Right renal pelvis (tissue), 4 donors: ENCODE results near the gene UFSP1. TPM values are rescaled to one million over a fixed set of nuclear protein-coding genes. Genes with fewer than 3 reads are reported as not detected.
"Not testable (repeated sequence)": the region's sequence is repeated elsewhere in the genome, so short reads cannot be mapped to it uniquely, and the experiment has no call there.

Experiments
- DNase-seq, 4 donors: peaks; one replicate each; pipeline ENCODE4 v3.0.0-alpha.2; 2013; ENCODE audit warnings: low read depth in 4 of 4, low spot score in 3 of 4, missing footprints in 1 of 4
- polyA plus RNA-seq, 4 donors: library from polyadenylated mRNA; unstranded; fragments of 120-200 nt; gene quantifications; one replicate each; pipeline ENCODE4 v1.2.1, GENCODE V29; 2013; ENCODE audit not compliant: insufficient read length in 4 of 4

The UFSP1 gene
- polyA plus RNA-seq: 1 to 10 TPM; 1.5 to 3.4 (median 1.9) TPM

- DNase-seq: no peak
These were observed at the start of gene UFSP1 for GRCh38 chr7:100888988-100889750. UFSP1 (minus strand) TSS chr7:100889715; CDS start chr7:100889271, 444 bp downstream.

- not testable (repeated sequence) for DNase-seq
These were observed 46.7 kb upstream of the UFSP1 start for GRCh38 chr7:100936167-100936566.

GRCh38 chr7:100935381-100935780, 45.9 kb upstream of the UFSP1 start:
- not testable (repeated sequence) for DNase-seq

- no peak for DNase-seq
These were observed 44.2 kb upstream of the UFSP1 start for GRCh38 chr7:100933734-100934133.

GRCh38 chr7:100929808-100930174, 40.3 kb upstream of the UFSP1 start:
- DNase-seq: no peak

- not testable (repeated sequence) for DNase-seq
These were observed 34.1 kb upstream of the UFSP1 start for GRCh38 chr7:100923616-100924015.

DNA sequence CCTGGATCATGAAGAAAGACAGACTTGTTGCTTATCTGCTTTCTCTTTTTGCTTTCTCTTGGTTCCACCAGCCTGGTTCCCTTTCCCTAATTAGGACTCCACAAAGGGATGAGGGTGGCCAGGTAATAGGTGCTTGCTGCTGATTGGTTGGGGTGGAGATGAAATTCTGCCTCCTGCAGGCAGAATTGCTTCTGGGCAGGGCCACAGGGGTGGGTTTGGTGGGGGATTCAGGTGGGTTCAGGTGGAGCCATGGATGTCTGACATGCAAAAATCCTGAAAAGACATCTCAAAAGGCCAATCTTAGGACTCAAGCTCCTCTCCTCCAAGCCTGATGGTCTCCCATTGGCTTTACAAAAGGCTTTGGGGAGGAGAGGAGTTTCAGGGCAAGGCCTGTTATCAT, 31.5 kb upstream of the UFSP1 start:
- DNase-seq: no peak

GRCh38 chr7:100919779-100920437, 30.4 kb upstream of the UFSP1 start:
- DNase-seq: not testable (repeated sequence)

DNA sequence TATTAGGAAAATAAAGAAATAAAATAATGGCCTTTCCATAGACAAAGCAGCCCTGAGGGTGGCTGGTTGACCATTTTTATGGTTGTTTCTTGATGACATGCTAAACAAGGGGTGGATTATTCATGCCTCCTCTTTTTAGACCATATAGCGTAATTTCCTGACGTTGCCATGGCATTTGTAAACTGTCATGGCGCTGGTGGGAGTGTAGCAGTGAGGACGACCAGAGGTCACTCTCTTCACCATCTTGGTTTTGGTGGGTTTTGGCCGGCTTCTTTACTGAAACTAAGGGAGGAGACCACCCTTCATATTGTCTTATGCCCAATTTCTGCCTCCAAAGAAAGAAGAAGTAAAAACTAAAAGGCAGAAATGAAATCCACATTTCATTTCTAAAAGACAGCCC, 29.8 kb upstream of the UFSP1 start:
- DNase-seq: not testable (repeated sequence)

- DNase-seq: no peak
These were observed 25.4 kb upstream of the UFSP1 start for GRCh38 chr7:100914879-100915447.

DNA sequence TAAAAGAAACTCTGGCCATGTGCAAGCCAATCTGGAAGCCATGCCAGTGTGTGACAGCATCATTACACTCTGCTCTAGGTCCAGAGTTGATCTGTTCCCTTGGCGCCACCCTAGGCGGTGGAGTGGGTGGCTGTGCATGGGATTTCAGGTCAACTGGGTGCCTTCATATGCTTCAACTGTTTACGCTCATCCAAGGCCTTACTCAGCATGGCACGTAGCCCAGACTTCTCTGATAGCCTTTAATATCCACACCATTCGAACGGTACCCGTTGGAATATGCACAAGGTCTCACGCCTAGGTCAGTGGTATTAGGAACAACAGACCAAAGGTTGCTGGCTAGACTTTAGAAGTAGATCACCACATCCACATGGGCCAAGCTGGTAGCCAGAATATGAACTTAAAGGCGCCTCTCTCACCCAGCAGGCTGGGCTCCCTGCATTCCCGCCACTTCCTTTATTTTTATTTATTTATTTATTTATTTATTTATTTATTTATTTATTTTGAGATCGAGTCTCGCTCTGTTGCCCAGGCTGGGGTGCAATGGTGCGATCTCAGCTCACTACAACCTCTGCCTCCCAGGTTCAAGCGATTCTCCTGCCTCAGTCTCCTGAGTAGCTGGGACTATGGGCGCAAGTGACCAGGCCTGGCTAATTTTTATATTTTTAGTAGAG, 24.8 kb upstream of the UFSP1 start:
- DNase-seq: no peak

DNA sequence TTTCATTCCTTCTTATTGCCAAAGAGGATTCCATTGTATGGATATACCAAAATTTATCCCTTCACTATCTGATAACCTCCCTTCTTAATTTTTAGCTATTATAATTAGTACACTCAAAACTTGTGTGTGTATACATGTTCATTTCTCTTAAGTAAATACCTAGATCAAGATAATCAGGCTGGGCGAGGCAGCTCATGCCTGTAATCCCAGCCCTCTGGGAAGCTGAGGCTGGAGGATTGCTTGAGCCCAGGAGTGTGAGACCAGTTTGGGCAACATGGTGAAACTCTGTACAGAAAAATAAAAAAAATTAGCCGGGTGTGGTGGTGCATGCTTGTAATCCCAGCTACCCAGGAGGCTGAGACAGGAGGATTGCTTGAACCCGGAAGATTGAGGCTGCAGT, 22.0 kb upstream of the UFSP1 start:
- no peak for DNase-seq

- not testable (repeated sequence) for DNase-seq
These were observed 20.9 kb upstream of the UFSP1 start for GRCh38 chr7:100910443-100910842.

- no peak for DNase-seq
These were observed 19.0 kb upstream of the UFSP1 start for GRCh38 chr7:100908512-100908911.

DNA sequence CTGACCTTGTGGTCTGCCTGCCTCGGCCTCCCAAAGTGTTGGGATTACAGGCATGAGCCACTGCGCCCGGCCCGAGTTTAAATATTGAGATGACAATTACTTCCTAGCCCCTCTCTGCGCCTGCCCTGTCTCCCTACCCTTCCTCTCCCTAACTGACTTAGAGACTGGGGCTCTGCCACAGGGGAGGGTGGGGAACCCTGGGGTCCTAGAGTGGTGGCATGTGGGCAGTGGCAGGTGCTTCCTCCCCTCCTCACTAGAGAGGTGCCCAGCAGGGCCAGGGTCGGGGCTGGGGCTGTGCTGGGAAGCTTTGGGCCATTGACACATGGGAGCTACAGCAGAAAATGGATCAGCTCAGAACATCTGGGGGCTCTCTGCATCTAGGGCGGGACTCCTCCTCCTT, 13.1 kb upstream of the UFSP1 start:
- no peak for DNase-seq

DNA sequence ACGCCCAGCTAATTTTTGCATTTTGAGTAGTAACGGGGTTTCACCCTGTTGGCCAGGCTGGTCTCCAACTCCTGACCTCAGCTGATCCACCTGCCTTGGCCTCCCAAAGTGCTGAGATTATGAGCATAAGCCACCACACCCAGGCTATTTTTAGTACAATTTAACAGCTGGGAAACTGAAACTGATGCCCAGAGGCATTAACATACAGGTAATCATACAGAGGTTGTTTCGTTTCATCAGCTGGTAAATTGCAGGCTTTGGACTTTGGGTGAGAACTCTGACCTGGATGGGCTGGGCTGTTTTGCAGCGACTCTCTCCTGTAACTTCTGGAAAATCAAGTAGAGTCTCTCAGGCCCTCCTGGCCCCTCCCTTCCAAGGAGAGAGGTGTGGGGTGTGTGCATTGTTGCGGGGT, 12.4 kb upstream of the UFSP1 start:
- DNase-seq: no peak

DNA sequence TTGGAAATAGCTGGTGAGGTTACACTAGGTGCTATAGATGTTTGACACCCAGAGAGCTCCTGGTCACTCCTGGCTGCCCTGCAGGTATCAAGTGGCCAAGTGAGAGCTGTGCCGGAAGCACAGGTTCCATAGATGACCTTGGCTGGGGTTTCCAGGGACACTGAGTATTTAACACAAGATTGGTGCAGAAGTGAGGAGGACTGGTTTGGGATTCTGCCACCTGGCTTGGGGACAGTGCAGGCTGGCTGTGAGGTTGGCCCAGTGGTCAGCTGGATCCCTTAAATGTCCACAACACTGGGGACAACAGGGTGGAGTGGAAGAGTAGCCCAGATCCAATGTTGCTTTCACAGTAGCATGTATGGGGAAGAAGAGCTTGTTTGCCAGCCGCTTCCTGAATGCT, 11.5 kb upstream of the UFSP1 start:
- no peak for DNase-seq

DNA sequence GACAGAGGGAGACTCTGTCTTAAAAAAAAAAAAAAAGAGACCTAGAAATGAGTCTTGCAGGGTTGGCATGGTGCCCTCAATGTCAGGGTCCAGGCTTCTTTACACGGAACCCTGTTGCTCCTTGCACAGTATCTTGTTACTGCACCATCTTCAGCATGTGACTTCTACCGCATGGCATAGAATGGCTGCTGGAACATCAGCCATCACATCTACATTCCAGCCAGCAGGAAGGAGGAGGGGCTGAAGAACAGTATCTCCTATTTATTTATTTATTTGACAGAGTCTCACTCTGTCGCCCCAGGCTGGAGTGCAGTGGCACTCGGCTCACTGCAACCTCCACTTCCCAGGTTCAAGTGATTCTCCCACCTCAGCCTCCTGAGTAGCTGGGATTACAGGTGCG, 9.9 kb upstream of the UFSP1 start:
- no peak for DNase-seq

- DNase-seq: no peak
These were observed 8.4 kb upstream of the UFSP1 start for GRCh38 chr7:100897772-100898454.

GRCh38 chr7:100896732-100897608, 7.5 kb upstream of the UFSP1 start:
- no peak for DNase-seq
